Stimulated activated CD8-positive, alpha-beta memory T cell treated with anti-CD3 and anti-CD28 coated beads, Interleukin-4, amount 100 ng/mL, for 24 hours (primary cell): ENCODE measurements around the gene CNKSR2.

Source experiments
- DNase-seq: peaks from one replicate; pipeline ENCODE4 v3.0.0-alpha.2; 2020; ENCODE audit warnings: low read depth

CNKSR2 gene

GRCh38 chrX:21610168-21610567, 235.9 kb downstream of the CNKSR2 start:
- DNase-seq = no peak

DNA sequence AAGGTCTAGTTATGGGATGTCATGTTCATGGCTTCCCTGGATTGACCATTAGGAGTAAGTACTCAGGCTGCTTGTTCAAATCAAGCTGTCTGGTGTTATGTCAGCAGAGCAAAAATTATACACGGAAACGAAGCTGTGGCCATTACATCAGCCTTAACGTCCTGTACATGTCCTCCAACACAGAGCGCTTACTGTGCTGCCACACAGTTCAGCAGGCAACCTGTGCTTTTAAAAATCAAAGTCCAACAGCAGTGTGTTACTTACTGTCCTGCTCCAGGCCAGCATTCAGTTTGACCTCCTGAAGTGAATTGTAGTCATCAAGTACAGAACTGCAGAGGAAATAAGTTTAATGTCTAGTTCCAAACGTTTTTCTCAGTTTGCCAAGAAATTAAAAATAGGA, 237.9 kb downstream of the CNKSR2 start:
- no peak for DNase-seq

DNA sequence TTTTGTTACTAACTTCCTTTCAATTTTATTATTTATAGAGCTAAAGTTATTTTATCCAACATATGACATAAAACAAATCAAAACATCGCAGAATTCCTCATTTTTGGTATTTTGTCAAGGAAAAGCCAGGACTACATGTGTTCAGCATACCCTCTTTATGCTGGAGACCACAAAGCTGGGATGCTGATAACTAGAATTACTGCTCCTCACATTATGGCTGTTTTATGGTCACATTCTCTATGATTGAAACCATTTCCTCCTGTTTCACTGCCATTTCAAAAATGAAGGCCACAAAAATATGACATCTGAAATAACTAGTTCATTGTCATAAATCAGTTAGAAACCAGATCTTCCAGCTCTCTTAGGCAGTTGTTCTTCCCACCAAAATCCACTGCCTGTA, 242.2 kb downstream of the CNKSR2 start:
- DNase-seq = no peak

- DNase-seq = no peak
Measured at GRCh38 chrX:21620234-21620633, 246.0 kb downstream of the CNKSR2 start.

GRCh38 chrX:21623778-21624501, 249.7 kb downstream of the CNKSR2 start:
- no peak for DNase-seq

GRCh38 chrX:21632027-21632426, 257.8 kb downstream of the CNKSR2 start:
- DNase-seq = no peak

DNA sequence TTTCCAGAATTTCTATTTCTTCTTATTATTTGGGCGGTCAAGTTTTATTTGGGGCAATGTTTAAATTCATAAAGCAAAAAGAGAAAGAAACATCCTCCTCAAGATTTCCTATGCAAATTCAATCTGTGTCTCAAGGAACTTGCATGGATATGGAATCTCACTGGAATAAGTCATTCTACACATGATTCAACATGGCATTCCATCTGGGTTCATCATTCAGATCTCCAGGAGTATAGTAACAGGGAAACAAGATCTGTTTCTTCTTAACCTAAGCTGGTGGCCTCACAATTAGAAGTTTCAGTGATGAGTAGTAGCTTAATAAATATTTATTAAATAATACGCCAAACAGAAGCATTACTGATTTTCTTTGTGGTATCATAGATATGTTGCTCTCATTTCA, 264.1 kb downstream of the CNKSR2 start:
- no peak for DNase-seq

GRCh38 chrX:21639775-21640174, 265.6 kb downstream of the CNKSR2 start:
- DNase-seq = no peak

DNA sequence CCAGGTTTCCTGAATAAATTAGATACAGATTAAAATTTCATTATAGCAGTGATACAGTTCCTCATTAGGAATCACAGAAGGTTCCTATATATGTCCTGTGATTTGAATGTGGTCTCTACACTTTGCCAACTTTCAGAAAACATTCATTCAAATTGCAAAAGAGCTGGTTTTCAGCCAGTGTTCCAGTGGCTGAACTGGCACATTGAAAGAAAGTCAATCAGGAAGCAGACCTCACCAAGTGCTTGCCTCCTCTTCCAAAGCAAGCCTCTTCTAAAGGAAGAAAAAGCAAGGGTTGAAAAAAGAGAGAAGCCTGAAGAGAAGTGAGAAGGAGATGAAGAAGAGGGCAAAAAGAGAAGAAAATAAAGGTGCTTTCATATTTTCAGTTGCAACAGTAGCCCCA, 271.2 kb downstream of the CNKSR2 start:
- no peak for DNase-seq

DNA sequence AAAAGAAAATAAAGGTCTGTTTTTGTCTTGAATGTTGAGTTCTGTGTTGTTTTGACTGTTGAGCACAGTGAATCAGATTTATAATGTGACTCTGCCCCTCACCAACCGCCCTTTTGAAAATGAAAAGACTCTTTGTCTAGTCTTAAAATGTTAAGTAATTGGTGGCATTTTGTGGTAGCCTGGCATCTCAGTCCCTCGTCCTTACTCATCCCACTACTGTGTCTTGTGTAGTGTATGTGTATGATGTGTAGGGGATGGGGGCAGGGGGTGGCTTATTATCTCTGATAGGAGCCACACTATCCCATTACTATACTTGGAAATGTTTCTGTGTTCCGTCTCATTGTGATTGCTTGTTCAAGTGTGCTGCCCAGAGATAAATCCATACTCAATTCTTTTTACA, 271.7 kb downstream of the CNKSR2 start:
- no peak for DNase-seq

DNA sequence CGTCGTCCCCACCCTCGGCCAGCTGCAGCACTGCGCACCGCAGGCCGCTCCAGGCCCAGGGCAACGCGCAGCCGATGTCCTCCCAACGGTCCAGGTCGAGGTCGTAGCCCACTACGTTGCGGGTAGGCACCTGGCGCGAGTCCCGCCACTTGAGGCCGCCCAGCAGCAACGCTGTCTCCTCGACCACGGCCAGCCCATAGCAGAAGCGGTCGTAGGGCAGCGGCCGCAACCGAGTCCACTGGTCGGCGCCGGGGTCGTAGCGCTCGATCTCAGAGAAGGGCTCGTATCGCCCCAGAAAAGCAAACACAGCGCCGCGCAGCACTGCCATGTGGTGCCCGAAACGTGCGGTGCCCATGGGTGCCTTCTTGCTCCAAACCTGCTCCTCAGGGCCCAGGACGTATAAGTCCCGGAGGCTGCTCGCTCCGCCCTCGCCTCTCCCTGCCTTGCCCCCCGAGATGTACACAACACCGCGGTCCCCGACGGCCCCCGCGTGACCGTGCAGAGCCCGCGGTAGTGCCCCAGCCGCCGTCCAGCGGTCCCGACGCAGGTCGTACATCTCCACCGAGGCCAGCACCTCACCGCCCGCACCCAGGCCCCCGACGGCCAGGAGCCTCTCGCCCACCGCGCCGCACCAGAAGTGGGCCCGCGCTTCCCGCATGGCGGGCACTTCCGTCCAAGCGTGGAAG, 281.8 kb downstream of the CNKSR2 start:
- DNase-seq = no peak

- DNase-seq = no peak
Measured at GRCh38 chrX:21656587-21657317, 282.5 kb downstream of the CNKSR2 start.

- DNase-seq = no peak
Measured at GRCh38 chrX:21657318-21658151, 283.3 kb downstream of the CNKSR2 start.

GRCh38 chrX:21658152-21658737, 284.0 kb downstream of the CNKSR2 start, which contains the start of gene KLHL34:
Gene KLHL34 (minus strand): TSS chrX:21658330. CDS start chrX:21657788, 542 bp downstream.
- no peak for DNase-seq

DNA sequence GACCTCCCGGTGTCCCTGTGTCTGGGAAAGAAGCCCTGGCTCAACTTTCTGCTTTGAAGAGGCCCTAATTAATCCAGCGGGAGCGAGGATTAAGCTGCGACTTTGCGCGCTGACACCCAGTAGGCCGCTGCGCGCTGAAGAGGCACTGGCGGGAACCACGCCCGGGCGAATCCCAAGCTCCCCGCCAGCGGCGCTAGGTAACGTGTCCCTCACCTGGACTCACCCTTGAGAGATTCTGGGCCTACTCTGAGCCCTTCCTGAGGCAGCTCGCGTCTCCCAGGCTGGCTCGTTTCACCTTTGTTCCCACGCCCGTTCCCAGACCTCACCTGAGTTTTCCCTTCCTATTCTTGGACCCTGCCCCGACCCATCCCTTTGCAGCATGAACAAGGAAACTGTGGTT, 284.5 kb downstream of the CNKSR2 start:
- DNase-seq = no peak

- DNase-seq = no peak
Measured at GRCh38 chrX:21659320-21659719, 285.1 kb downstream of the CNKSR2 start.

DNA sequence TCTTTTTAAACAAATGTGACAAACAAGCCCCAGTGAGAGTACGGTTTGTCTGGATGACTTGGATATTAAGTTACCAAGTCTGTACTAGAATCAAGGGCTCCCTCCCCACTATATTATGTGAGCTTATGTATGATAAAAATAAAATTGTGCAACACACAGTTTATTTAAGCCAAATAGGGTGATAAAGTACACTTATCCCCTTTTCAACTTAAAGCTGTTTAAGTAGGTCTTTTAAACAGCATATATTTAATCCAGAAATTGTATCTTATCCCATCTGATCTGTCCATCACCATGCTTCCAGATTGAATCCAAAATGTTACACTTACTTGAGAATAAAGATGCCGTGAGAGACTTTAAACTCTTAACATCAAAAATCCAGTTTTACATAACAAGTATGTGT, 285.9 kb downstream of the CNKSR2 start:
- no peak for DNase-seq

DNA sequence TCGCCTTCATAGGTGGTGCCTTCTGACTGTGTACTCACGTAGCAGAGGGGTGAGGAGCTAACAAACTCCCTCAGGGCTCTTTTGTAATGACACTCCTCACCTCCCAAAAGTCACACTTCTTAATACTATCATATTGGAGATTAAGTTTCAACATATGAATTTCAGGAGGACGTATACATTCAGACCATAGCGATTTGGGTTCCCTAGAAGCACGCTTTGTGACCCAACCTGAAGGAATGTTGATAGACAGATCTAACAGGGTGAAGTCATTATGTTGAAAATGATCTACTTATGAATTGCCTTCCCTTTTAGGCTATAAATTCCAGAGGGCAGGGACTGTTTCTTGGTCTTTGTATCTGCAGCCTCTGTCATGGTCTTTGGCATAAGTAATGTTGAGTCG, 287.1 kb downstream of the CNKSR2 start:
- no peak for DNase-seq

GRCh38 chrX:21662761-21663160, 288.5 kb downstream of the CNKSR2 start:
- DNase-seq = no peak

GRCh38 chrX:21666252-21666651, 292.0 kb downstream of the CNKSR2 start:
- DNase-seq = no peak

DNA sequence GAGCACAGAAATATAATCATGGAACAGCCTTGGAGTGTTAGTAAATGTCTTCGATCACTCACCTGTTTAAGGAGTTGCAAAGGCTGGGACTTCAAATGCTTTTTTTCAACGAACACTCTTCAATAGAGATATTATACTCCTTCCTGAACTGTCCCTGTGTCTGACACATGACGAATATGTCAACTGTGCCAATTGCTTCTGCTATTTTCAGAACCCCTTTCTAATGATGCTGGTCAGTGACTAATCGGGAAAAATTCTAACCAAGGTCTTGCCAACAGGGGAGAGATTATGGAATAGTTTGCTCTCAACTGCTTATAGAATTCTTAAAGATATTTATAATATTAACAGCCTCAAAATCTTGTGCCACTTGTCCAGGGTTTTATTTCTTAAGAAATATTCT, 292.5 kb downstream of the CNKSR2 start:
- no peak for DNase-seq
